Stimulated activated naive B cell treated with anti-CD40 and anti-IgM and Interleukin-4, amounts not matched to agents 10 μg/mL and 1 μg/mL and 100 μg/mL, for 72 hours (primary cell): ENCODE data around the gene ATOX1.
"Not testable (repeated sequence)": the region's sequence is repeated elsewhere in the genome, so short reads cannot be mapped to it uniquely, and the experiment has no call there.

Source experiments
- ATAC-seq, 2 donors: fragments of 150-1000 bp; cut with Tn5 transposase; replicated peaks; 2 replicates each; pipeline ENCODE4 v1.10.0; 2021; ENCODE audit warnings: moderate library complexity in 1 of 2
- DNase-seq: peaks from one replicate; pipeline ENCODE4 v3.0.0; 2021
- H3K27ac Mint-ChIP-seq: one replicate; pipeline ENCODE4 v1.8.0; 2022; ENCODE audit warnings: mild to moderate bottlenecking, mixed read lengths
- H3K27me3 Mint-ChIP-seq, 2 donors: one replicate each; pipeline ENCODE4 v1.8.0; 2022; ENCODE audit warnings: mixed read lengths in 2 of 2
- H3K36me3 Mint-ChIP-seq, 2 donors: one replicate each; pipeline ENCODE4 v1.8.0; 2022; ENCODE audit warnings: mixed read lengths in 2 of 2, mild to moderate bottlenecking in 1 of 2
- H3K4me1 Mint-ChIP-seq, 2 donors: one replicate each; pipeline ENCODE4 v1.8.0; 2022; ENCODE audit warnings: mixed read lengths in 2 of 2, mild to moderate bottlenecking in 1 of 2
- H3K4me3 Mint-ChIP-seq, 2 donors: one replicate each; pipeline ENCODE4 v1.8.0; 2022; ENCODE audit warnings: mild to moderate bottlenecking in 2 of 2, mixed read lengths in 2 of 2, moderate library complexity in 1 of 2
- H3K9me3 Mint-ChIP-seq, 2 donors: one replicate each; pipeline ENCODE4 v1.8.0; 2022; ENCODE audit warnings: mixed read lengths in 2 of 2, mild to moderate bottlenecking in 1 of 2

The ATOX1 gene

DNA sequence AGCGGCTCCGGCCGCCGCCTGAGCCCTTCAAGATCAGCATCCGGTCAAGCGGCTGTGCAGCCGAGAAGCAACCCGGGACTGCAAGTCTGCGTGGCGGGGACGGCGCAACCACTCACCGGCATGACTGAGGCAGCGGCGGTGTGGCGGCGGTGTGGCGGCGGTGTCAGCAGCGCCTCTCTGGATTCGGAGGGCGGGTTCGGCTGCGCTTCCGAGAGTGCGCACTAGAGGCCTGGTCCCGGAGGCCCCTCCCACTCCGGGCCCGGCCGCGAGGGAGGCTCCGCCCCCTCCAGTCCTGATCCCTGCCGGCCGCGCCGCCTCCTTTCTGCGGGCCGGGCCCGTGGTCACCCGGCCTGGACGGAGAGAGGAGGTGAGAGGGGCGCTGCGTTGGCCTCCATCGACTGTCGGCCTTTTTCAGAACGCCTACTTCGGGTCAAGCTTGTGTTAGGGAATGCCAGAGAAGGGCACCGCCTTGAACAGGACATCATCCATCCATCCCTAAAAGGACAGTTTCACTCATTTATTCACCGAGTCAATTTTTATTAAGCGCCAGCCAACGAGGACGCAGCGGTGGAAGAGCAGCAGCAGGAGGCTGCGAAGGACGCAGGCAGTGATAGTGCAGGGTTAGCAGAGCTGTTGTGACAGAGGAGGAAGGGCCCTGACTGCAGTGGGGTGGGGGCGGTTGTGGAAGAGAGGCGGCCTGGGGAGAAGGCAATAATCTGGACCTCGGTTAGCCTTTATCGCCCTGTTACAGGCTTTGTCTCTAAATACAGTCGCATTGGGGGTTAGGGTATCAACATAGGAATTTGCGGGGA is at the start of gene ATOX1:
TSS of gene ATOX1 (minus strand) at position 202 of the 812 bp plus-strand sequence. CDS start at position 122, 80 bp downstream.
- peak; percentile 89 for DNase-seq
- peak; percentile 94 to 97 for ATAC-seq
- H3K4me3 Mint-ChIP-seq = peak within 1 kb of the TSS; percentile 92 to 96
- no peaks in the 10 kb centered on the region for H3K27me3 Mint-ChIP-seq
- H3K27ac Mint-ChIP-seq = peak within 1 kb of the TSS; percentile 96
- peaks cover 27 to 44% of the 10 kb centered on the region in 2 donors for H3K4me1 Mint-ChIP-seq
- no peaks in the 10 kb centered on the region for H3K9me3 Mint-ChIP-seq
- peaks cover 9 to 10% of the 10 kb centered on the region in 2 donors for H3K36me3 Mint-ChIP-seq

DNA sequence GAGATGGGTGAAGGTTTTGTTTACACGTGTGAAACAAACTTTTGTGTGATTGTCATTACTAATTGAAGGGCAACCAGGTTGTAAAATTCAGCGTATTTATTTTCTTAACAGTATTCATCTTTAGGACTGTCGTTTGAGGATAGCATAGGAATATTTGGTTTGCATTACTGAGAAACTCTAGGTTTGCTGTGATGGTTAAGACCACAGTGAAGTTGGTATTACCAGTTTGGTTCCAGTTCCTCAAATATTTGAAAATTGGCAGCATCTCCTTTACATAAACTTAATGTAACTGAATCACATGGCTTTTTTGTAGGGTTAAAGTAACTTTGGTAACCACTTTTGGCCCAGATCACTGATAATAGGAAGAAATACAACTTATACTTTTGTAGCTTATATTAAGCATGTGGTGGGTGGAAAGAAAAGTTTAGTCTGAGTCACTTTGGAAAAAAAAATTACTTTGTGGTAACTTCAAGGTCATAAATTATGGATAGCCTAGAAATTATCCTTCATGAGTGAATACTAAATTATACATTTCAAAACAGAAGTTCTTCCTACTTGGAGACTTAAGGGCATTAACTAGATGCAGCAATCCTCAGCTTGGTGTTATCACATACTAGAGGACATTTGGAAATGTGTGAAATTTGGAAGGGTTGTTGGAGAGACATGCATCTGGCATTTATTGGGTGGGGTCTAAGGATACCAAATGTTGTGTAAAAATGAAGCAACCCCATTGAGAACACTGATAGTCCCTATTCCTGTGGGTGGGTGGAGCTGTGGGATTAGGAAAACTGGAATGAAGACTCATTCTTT is 47.2 kb upstream of the ATOX1 start:
- no peak for DNase-seq
- Mint-ChIP-seq H3K9me3 (peaks cover 0 to 1% of the 10 kb centered on the region in 2 donors), H3K27me3 (no peaks in the 10 kb centered on the region), H3K36me3 (peaks cover 36 to 61% of the 10 kb centered on the region in 2 donors), H3K27ac (peak overlapping the region; percentile 72), H3K4me1 (peaks cover 10 to 31% of the 10 kb centered on the region in 2 donors), H3K4me3 (no peak overlapping the region)
- ATAC-seq = peak; percentile 62 to 77

DNA sequence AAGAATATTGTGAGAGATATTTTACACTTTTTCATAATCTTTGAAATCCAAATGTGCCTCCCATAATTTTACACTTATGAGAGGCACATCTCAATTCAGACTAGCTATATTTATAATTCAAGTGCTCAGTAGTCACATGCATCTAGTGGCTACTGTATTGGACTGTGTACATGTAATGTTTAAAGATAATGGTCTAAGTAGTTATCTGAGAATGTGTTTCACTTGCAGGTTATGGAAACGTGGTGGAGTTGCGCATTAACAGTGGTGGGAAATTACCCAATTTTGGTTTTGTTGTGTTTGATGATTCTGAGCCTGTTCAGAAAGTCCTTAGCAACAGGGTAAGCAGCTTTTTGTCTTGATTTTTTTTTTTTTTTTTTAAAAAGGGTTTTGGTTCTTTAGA is 42.1 kb upstream of the ATOX1 start:
- Mint-ChIP-seq H3K9me3 (no peaks in the 10 kb centered on the region), H3K27ac (no peak overlapping the region), H3K27me3 (no peaks in the 10 kb centered on the region), H3K4me1 (peaks cover 9 to 32% of the 10 kb centered on the region in 2 donors), H3K4me3 (no peak overlapping the region), H3K36me3 (peaks cover 27 to 55% of the 10 kb centered on the region in 2 donors)
- no peak for ATAC-seq
- no peak for DNase-seq

DNA sequence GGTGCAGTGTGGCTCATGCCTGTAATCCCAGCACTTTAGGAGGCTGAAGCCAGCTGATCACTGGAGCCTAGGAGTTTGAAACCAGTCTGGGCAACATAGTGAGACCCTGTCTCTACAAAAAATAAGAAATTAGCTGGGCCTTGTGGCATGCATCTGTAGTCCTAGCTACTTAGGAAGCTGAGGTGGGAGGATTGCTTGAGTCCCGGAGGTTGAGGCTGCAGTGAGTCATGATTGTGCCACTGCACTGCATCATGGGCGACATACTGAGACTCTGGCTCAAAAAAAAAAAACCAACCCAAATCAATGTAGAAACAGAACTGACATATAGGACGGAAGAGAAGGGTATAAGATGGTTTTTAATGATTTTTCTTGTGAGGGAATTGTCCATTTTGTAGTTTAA is 41.0 kb upstream of the ATOX1 start:
- DNase-seq = no peak

DNA sequence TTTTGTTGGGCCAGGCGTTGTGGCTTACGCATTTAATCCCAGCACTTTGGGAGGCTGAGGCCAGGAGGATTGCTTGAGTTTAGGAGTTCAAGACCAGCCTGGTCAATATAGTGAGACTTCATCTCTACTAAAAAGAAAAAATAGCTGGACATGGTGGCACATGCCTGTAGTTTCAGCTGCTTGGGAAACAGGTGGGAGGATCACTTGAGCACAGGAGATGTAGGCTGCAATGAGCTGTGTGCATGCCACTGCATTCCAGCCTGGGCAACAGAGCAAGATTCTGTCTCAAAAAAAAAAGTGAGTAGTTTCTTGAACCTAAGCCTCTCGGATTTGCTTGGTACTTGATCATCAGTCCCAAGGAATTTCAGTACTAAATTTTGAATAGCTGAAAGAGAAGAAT is 40.2 kb upstream of the ATOX1 start:
- H3K4me1 Mint-ChIP-seq = peaks cover 6 to 17% of the 10 kb centered on the region in 2 donors
- H3K9me3 Mint-ChIP-seq = no peaks in the 10 kb centered on the region
- H3K27ac Mint-ChIP-seq = no peak overlapping the region
- H3K4me3 Mint-ChIP-seq = no peak overlapping the region
- no peak for ATAC-seq
- DNase-seq = no peak
- H3K36me3 Mint-ChIP-seq = peaks cover 17 to 48% of the 10 kb centered on the region in 2 donors
- H3K27me3 Mint-ChIP-seq = no peaks in the 10 kb centered on the region

More for the DNA sequence above, 41.0 kb upstream of the ATOX1 start:
- no peak for ATAC-seq
- peaks cover 6 to 24% of the 10 kb centered on the region in 2 donors for H3K4me1 Mint-ChIP-seq
- H3K27ac Mint-ChIP-seq = peak overlapping the region; percentile 89
- H3K9me3 Mint-ChIP-seq = no peaks in the 10 kb centered on the region
- H3K36me3 Mint-ChIP-seq = peaks cover 23 to 53% of the 10 kb centered on the region in 2 donors
- H3K27me3 Mint-ChIP-seq = no peaks in the 10 kb centered on the region
- no peak overlapping the region for H3K4me3 Mint-ChIP-seq

GRCh38 chr5:151795426-151795825 is 37.0 kb upstream of the ATOX1 start:
- Mint-ChIP-seq H3K4me1 (peaks cover 6 to 13% of the 10 kb centered on the region in 2 donors), H3K36me3 (peaks cover 31 to 45% of the 10 kb centered on the region in 2 donors)

GRCh38 chr5:151793358-151793757 is 34.9 kb upstream of the ATOX1 start:
- H3K36me3 Mint-ChIP-seq = peaks cover 37 to 47% of the 10 kb centered on the region in 2 donors
- peaks cover 3 to 5% of the 10 kb centered on the region in 2 donors for H3K4me1 Mint-ChIP-seq

More at GRCh38 chr5:151795426-151795825, 37.0 kb upstream of the ATOX1 start:
- DNase-seq (no peak), ATAC-seq (no peak)
- no peaks in the 10 kb centered on the region for H3K27me3 Mint-ChIP-seq
- H3K4me3 Mint-ChIP-seq = no peak overlapping the region
- H3K27ac Mint-ChIP-seq = no peak overlapping the region
- no peaks in the 10 kb centered on the region for H3K9me3 Mint-ChIP-seq

GRCh38 chr5:151787817-151788216 is 29.4 kb upstream of the ATOX1 start:
- Mint-ChIP-seq H3K36me3 (peaks cover 38 to 44% of the 10 kb centered on the region in 2 donors), H3K27ac (no peak overlapping the region), H3K4me3 (no peak overlapping the region), H3K9me3 (no peaks in the 10 kb centered on the region), H3K4me1 (peaks cover 7 to 22% of the 10 kb centered on the region in 2 donors), H3K27me3 (no peaks in the 10 kb centered on the region)
- DNase-seq (no peak), ATAC-seq (no peak)

More at GRCh38 chr5:151793358-151793757, 34.9 kb upstream of the ATOX1 start:
- DNase-seq (no peak), ATAC-seq (no peak)
- Mint-ChIP-seq H3K27ac (no peak overlapping the region), H3K27me3 (no peaks in the 10 kb centered on the region), H3K4me3 (no peak overlapping the region), H3K9me3 (no peaks in the 10 kb centered on the region)

DNA sequence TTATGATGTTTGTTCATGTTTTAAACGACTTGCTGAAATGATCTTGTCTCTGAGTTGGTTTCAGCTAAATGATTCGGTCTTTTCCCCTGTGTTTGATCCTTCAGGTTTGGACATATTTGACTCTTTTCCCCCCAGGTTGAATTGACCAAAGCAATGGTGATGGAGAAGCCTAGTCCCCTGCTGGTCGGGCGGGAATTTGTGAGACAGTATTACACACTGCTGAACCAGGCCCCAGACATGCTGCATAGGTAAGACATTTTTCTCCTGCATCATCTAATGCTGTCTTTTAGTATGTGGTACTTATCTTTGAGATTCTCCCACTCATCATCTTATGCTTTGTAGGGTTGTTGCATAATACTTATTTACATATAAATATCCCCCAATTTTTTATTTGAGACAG is 28.0 kb upstream of the ATOX1 start:
- H3K4me3 Mint-ChIP-seq = no peak overlapping the region
- H3K9me3 Mint-ChIP-seq = no peaks in the 10 kb centered on the region
- no peak for ATAC-seq
- H3K27ac Mint-ChIP-seq = peak overlapping the region; percentile 31
- H3K36me3 Mint-ChIP-seq = peaks cover 31 to 37% of the 10 kb centered on the region in 2 donors
- peaks cover 7 to 23% of the 10 kb centered on the region in 2 donors for H3K4me1 Mint-ChIP-seq
- H3K27me3 Mint-ChIP-seq = no peaks in the 10 kb centered on the region
- DNase-seq = no peak

- no peak overlapping the region for H3K4me3 Mint-ChIP-seq
- peaks cover 15 to 35% of the 10 kb centered on the region in 2 donors for H3K36me3 Mint-ChIP-seq
- no peaks in the 10 kb centered on the region for H3K27me3 Mint-ChIP-seq
- DNase-seq (no peak), ATAC-seq (no peak)
- no peak overlapping the region for H3K27ac Mint-ChIP-seq
- no peaks in the 10 kb centered on the region for H3K9me3 Mint-ChIP-seq
- H3K4me1 Mint-ChIP-seq = peaks cover 23 to 44% of the 10 kb centered on the region in 2 donors
Observed at GRCh38 chr5:151784141-151784540, 25.7 kb upstream of the ATOX1 start.

- not testable (repeated sequence) for H3K27me3 Mint-ChIP-seq, H3K9me3 Mint-ChIP-seq, ATAC-seq, DNase-seq, H3K4me3 Mint-ChIP-seq, H3K27ac Mint-ChIP-seq
- Mint-ChIP-seq H3K4me1 (peaks cover 26 to 49% of the 10 kb centered on the region in 2 donors), H3K36me3 (peaks cover 15 to 36% of the 10 kb centered on the region in 2 donors)
Observed at GRCh38 chr5:151783664-151784063, 25.2 kb upstream of the ATOX1 start.

GRCh38 chr5:151781201-151781600 is 22.8 kb upstream of the ATOX1 start:
- ATAC-seq (no peak), DNase-seq (no peak)
- Mint-ChIP-seq H3K27me3 (no peaks in the 10 kb centered on the region), H3K36me3 (peaks cover 20 to 40% of the 10 kb centered on the region in 2 donors), H3K9me3 (no peaks in the 10 kb centered on the region), H3K27ac (no peak overlapping the region), H3K4me3 (no peak overlapping the region), H3K4me1 (peaks cover 36 to 64% of the 10 kb centered on the region in 2 donors)

DNA sequence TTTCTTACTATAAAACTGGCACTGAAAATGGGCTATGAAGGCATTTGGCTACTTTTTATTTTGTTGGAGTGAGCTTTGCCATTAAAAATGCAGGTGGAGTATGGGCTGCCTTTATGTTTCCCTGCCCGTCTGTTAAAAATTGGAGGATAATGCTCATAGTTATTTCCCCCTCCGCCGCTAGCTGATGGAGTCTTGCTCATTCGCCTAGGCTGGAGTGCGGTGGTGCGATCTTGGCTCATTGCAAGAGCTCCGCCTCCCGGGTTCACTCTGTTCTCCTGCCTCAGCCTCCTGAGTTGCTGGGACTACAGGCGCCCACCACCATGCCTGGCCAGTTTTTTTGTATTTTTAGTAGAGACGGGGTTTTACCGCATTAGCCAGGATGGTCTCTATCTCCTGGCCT is 21.9 kb upstream of the ATOX1 start:
- Mint-ChIP-seq H3K4me1 (peaks cover 42 to 66% of the 10 kb centered on the region in 2 donors), H3K27me3 (no peaks in the 10 kb centered on the region), H3K27ac (no peak overlapping the region), H3K9me3 (no peaks in the 10 kb centered on the region), H3K36me3 (peaks cover 20 to 42% of the 10 kb centered on the region in 2 donors), H3K4me3 (peak overlapping the region; percentile 10 to 14)
- no peak for DNase-seq
- ATAC-seq = no peak

DNA sequence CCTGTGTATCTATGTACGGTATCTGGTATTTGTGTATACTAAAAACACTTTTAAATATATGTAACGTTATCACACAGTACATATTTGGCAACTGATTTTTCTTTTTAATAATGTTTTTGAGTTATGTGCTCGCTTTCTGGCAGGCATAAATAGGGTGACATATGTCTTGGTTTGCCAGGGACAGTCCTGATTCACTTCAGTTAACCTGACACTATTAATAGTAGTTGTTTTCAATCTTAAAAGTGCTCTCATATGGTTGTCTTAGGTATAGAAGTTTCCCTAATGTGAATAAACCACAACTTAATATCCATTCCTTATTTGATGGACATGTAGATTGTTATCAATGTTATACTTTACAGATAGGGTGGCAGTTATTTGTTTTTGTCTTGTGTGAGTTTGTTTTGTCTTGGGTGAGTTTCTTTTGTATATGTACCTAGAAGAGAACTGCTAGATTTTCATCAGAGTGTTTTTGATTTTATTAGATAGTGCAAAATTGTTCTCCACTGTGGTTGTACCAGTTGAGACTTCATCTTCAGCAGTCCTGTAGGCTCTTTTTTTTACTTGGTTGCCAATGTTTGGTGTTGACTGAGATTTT is 21.2 kb upstream of the ATOX1 start:
- H3K4me3 Mint-ChIP-seq = peak overlapping the region; percentile 50 to 55
- peaks cover 39 to 66% of the 10 kb centered on the region in 2 donors for H3K4me1 Mint-ChIP-seq
- ATAC-seq (peak; percentile 87 to 89), DNase-seq (no peak)
- peak overlapping the region; percentile 78 for H3K27ac Mint-ChIP-seq
- H3K36me3 Mint-ChIP-seq = peaks cover 20 to 43% of the 10 kb centered on the region in 2 donors
- no peaks in the 10 kb centered on the region for H3K27me3 Mint-ChIP-seq
- no peaks in the 10 kb centered on the region for H3K9me3 Mint-ChIP-seq
